ENCODE results near the gene SHROOM4.

DNA sequence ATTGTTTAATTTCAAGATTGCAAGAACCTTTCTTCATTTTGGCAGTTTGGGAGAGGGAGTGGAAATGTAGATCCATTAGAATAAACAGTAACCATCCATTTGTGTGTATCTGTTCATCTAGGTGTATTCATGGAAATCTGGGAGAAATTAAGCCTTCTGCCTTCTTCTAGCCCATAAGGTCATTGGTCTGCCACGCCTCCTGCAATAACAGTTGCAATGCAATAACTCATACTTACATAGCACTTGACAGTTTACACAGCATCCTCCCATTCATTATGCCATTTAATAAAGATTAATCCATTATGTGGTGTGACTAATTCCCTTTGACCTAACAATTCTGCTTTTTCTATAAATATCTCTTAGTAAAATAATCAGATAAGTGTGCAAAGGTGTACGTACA, 42.6 kb downstream of the SHROOM4 start:
- TF ChIP-seq, protein P1, sequence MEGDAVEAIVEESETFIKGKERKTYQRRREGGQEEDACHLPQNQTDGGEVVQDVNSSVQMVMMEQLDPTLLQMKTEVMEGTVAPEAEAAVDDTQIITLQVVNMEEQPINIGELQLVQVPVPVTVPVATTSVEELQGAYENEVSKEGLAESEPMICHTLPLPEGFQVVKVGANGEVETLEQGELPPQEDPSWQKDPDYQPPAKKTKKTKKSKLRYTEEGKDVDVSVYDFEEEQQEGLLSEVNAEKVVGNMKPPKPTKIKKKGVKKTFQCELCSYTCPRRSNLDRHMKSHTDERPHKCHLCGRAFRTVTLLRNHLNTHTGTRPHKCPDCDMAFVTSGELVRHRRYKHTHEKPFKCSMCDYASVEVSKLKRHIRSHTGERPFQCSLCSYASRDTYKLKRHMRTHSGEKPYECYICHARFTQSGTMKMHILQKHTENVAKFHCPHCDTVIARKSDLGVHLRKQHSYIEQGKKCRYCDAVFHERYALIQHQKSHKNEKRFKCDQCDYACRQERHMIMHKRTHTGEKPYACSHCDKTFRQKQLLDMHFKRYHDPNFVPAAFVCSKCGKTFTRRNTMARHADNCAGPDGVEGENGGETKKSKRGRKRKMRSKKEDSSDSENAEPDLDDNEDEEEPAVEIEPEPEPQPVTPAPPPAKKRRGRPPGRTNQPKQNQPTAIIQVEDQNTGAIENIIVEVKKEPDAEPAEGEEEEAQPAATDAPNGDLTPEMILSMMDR (IDR thresholded peaks at IDR 0.05), result no peak
- TF ChIP-seq POLR2AphosphoS5 (IDR thresholded peaks at IDR 0.05; ENCODE audit: low read depth, low read length) (no peak), SIN3A (IDR thresholded peaks at IDR 0.05; ENCODE audit: borderline replicate concordance, insufficient read depth, low read depth, low read length) (no peak)

Data from Panc1 (cell line).